Measurements from ENCODE around the gene FAM3B. TPM values are rescaled to one million over a fixed set of nuclear protein-coding genes. Genes with fewer than 3 reads are reported as not detected.
A peak's percentile ranks its signal among the peaks of the same experiment; 100 is the strongest.

The FAM3B gene
- total and polyA plus RNA-seq, 2 of the 4 experiments (the other 2 are of a cell fraction), result not detected

DNA sequence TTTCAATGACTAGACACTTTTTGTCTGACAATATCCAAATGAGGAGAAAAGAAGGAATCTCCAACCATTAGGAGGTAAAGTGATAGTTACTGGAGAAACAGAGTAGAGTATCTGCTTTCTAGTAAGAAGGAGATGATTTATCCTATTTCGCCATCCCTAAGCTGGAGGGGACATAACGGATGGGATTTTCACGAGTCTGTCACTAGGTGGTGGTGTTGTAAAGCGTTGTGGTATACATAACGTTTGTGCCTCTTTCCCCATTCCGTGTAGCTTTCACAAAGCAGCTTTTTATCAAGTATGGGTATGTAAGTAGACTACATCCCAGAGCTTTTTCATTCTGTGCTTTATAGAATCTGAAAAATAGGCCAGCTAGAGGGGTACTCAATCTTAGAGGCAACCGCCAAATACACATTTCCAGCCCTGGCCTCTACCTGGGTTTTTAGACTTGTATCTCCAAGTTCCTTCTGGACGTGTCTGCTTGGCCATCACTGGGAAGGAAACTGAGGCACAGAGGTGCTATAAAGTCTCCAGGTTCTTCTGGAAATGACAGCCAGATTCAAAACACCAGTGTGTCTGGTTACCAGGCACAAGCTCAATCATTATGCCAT is 33.3 kb upstream of the FAM3B start:
- no peak overlapping the region for H4K5ac ChIP-seq (ENCODE audit: low read depth, low read length)
- no peak overlapping the region for H4K91ac ChIP-seq (ENCODE audit: insufficient read depth, low read depth, low read length)
- dilution Hi-C loops (cut with HindIII; ENCODE audit: low sequenced_read_pairs, unreplicated experiment) (no loop called here), in situ Hi-C loops (cut with MboI; ENCODE audit: low sequenced_read_pairs) (loop anchor here (25.0 kb wide), 1 partner anchor 504 kb away; no protein-coding TSS in a partner anchor), intact Hi-C loops (cut with micrococcal nuclease) (loop anchor here (1.0 to 2.0 kb wide), 4 partner anchors 177 to 533 kb away; no protein-coding TSS in a partner anchor)
- H2AFZ ChIP-seq (replicated peaks; ENCODE audit: low read length, poor library complexity), result no peak overlapping the region
- no peaks in the 10 kb centered on the region for H3K9me1 ChIP-seq (ENCODE audit: insufficient read depth, low read length)
- peak; percentile 89 for TF ChIP-seq CEBPB (IDR thresholded peaks at IDR 0.05; ENCODE audit: low read depth, low read length)
- TF ChIP-seq SMC3 (IDR thresholded peaks at IDR 0.05; ENCODE audit: low read depth, low read length), result peak; percentile 82
- TF ChIP-seq, protein P1, sequence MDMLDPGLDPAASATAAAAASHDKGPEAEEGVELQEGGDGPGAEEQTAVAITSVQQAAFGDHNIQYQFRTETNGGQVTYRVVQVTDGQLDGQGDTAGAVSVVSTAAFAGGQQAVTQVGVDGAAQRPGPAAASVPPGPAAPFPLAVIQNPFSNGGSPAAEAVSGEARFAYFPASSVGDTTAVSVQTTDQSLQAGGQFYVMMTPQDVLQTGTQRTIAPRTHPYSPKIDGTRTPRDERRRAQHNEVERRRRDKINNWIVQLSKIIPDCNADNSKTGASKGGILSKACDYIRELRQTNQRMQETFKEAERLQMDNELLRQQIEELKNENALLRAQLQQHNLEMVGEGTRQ (IDR thresholded peaks at IDR 0.05; ENCODE audit: low read depth, low read length), result no peak
- TF ChIP-seq POLR2A (IDR thresholded peaks at IDR 0.05; ENCODE audit: low read depth, low read length), result 0 out of 2 replicates have a peak, but pooled peaks have one; percentile 33
- TF ChIP-seq NFE2L2 (IDR thresholded peaks at IDR 0.05; ENCODE audit: low read depth, low read length), result peak; percentile 48
- no peak for TF ChIP-seq MAFK (IDR thresholded peaks at IDR 0.05; ENCODE audit: low read depth, low read length)
- no peak for TF ChIP-seq MXI1 (IDR thresholded peaks at IDR 0.05; ENCODE audit: borderline replicate concordance, low read depth, low read length)
- peak; percentile 94 for TF ChIP-seq RAD21 (IDR thresholded peaks at IDR 0.05; ENCODE audit: low read length)
- TF ChIP-seq, protein P2, sequence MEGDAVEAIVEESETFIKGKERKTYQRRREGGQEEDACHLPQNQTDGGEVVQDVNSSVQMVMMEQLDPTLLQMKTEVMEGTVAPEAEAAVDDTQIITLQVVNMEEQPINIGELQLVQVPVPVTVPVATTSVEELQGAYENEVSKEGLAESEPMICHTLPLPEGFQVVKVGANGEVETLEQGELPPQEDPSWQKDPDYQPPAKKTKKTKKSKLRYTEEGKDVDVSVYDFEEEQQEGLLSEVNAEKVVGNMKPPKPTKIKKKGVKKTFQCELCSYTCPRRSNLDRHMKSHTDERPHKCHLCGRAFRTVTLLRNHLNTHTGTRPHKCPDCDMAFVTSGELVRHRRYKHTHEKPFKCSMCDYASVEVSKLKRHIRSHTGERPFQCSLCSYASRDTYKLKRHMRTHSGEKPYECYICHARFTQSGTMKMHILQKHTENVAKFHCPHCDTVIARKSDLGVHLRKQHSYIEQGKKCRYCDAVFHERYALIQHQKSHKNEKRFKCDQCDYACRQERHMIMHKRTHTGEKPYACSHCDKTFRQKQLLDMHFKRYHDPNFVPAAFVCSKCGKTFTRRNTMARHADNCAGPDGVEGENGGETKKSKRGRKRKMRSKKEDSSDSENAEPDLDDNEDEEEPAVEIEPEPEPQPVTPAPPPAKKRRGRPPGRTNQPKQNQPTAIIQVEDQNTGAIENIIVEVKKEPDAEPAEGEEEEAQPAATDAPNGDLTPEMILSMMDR (conservative IDR thresholded peaks at IDR 0.05; ENCODE audit: low read depth, low read length), result peak; percentile 93
- no peak overlapping the region for H3K9ac ChIP-seq (ENCODE audit: low read depth, low read length)
- H4K8ac ChIP-seq (ENCODE audit: low read depth in 2 of 2, low read length in 2 of 2), result no peak overlapping the region
- H3K56ac ChIP-seq (ENCODE audit: extremely low read depth, insufficient read depth, low read length), result no peak overlapping the region
- no peak overlapping the region for H2BK20ac ChIP-seq (ENCODE audit: low read depth, low read length)
- no peak overlapping the region for H2BK15ac ChIP-seq (ENCODE audit: low read depth, low read length)
- no peak overlapping the region for H2BK120ac ChIP-seq (ENCODE audit: low read depth, low read length)
- H3K79me1 ChIP-seq (ENCODE audit: low read depth in 1 of 2, low read length in 2 of 2), result no peaks in the 10 kb centered on the region
- DNase-seq, result peak; percentile 87
- no peak overlapping the region for H2AK5ac ChIP-seq (ENCODE audit: low read depth, low read length)
- no peaks in the 10 kb centered on the region for H3K9me3 ChIP-seq (ENCODE audit: control insufficient read depth, insufficient read depth, low read length)
- ATAC-seq (ENCODE audit: low read depth), result peak; percentile 97
- H3K4ac ChIP-seq (ENCODE audit: low read depth, low read length), result no peak overlapping the region
- no peak overlapping the region for H2AK9ac ChIP-seq (replicated peaks; ENCODE audit: low read depth, low read length, poor library complexity)
- H3K23ac ChIP-seq (ENCODE audit: low read depth, low read length), result no peak overlapping the region
- H3K27ac ChIP-seq (ENCODE audit: insufficient read depth, low read length), result no peak overlapping the region
- H3K27me3 ChIP-seq (ENCODE audit: control insufficient read depth, insufficient read depth, low read length), result no peaks in the 10 kb centered on the region; the same call in 1 of the 2 replicates
- ChIA-PET POLR2A (ENCODE audit: unreplicated experiment) (no interaction called here), CTCF (interaction anchor here (0.8 to 2.0 kb wide), 24 partner anchors 10 to 495 kb away, joined by 3 to 15 read pairs (median 4); partner anchors contain the start of gene MX2)
- H3K18ac ChIP-seq (ENCODE audit: low read depth, low read length), result no peak overlapping the region
- no TSS peak for BruUV-seq (replicated peaks)
- peaks cover 2% of the 10 kb centered on the region; the same call in 1 of the 2 replicates for H3K4me1 ChIP-seq (ENCODE audit: control insufficient read depth, insufficient read depth, low read length)
- no peak overlapping the region for H3K4me3 ChIP-seq (ENCODE audit: insufficient read depth, low read depth, low read length)
- H2BK5ac ChIP-seq (ENCODE audit: low read depth, low read length, poor library complexity, severe bottlenecking), result no peak overlapping the region
- no peaks in the 10 kb centered on the region for H4K20me1 ChIP-seq (ENCODE audit: insufficient read depth, low read length)
- no peak overlapping the region for H3K4me2 ChIP-seq (ENCODE audit: low read depth, low read length)
- H3K36me3 ChIP-seq (ENCODE audit: control insufficient read depth, insufficient read depth, low read length), result no peaks in the 10 kb centered on the region
- 100% methylated on average over 1 of the region's 8 CpGs; no CpG with 5 or more reads in 1 of the 2 experiments for WGBS, 2 experiments (ENCODE audit: extremely low coverage in 2 of 2, insufficient read length in 1 of 2)
- no peak overlapping the region for H3K14ac ChIP-seq (replicated peaks; ENCODE audit: low read depth, low read length)

Data from IMR-90 (cell line).